Measurements from ENCODE around the gene DNAAF3.

The DNAAF3 gene

GRCh38 chr19:55197528-55197927 lies 31.1 kb upstream of the DNAAF3 start:
- no peaks in the 10 kb centered on the region for H3K36me3 ChIP-seq (ENCODE audit: control insufficient read depth in 2 of 2, insufficient read depth in 1 of 2, low read length in 2 of 2)
- ChIA-PET POLR2A (interaction anchor here (0.6 kb wide), 1 partner anchor 69 kb away, joined by 3 read pairs; no protein-coding TSS in a partner anchor), CTCF (interaction anchor here (0.6 to 2.6 kb wide), 3 partner anchors 32 to 225 kb away, joined by 3 to 12 read pairs (median 3); partner anchors contain the start of gene DNAAF3)

GRCh38 chr19:55196803-55197202 lies 30.4 kb upstream of the DNAAF3 start:
- Histone ChIP-seq H3K27ac (ENCODE audit: extremely low read depth, low read depth, low read length) (no peak overlapping the region), H3K4me3 (ENCODE audit: low read depth, low read length) (no peak overlapping the region), H3K4me1 (ENCODE audit: control insufficient read depth, insufficient read depth, low read length) (no peaks in the 10 kb centered on the region), H3K36me3 (ENCODE audit: control insufficient read depth in 2 of 2, insufficient read depth in 1 of 2, low read length in 2 of 2) (no peaks in the 10 kb centered on the region), H3K9me3 (ENCODE audit: control insufficient read depth, insufficient read depth, low read depth, low read length) (no peaks in the 10 kb centered on the region)
- no peak for TF ChIP-seq ZNF747 (tag by site-specific recombination; IDR thresholded peaks at IDR 0.05)
- peak; percentile 50; the same call in 1 of the 2 replicates for TF ChIP-seq ZNF76 (tag by site-specific recombination; IDR thresholded peaks at IDR 0.05; ENCODE audit: borderline replicate concordance, low read depth)
- ChIA-PET CTCF (no interaction called here), POLR2A (interaction anchor here (0.7 kb wide), 1 partner anchor 59 kb away, joined by 3 read pairs; no protein-coding TSS in a partner anchor)

More at GRCh38 chr19:55197528-55197927, 31.1 kb upstream of the DNAAF3 start:
- Histone ChIP-seq H3K4me1 (ENCODE audit: control insufficient read depth, insufficient read depth, low read length) (no peaks in the 10 kb centered on the region), H3K9me3 (ENCODE audit: control insufficient read depth, insufficient read depth, low read depth, low read length) (no peaks in the 10 kb centered on the region), H3K27ac (ENCODE audit: extremely low read depth, low read depth, low read length) (no peak overlapping the region), H3K4me3 (ENCODE audit: low read depth, low read length) (no peak overlapping the region)
- no peak for TF ChIP-seq ZNF555 (tag by site-specific recombination; conservative IDR thresholded peaks at IDR 0.05)
- TF ChIP-seq GLI2 (tag by site-specific recombination; IDR thresholded peaks at IDR 0.05; ENCODE audit: borderline replicate concordance, low read depth), result no peak
- TF ChIP-seq ZBTB21 (tag by site-specific recombination; IDR thresholded peaks at IDR 0.05), result 0 out of 2 replicates have a peak, but pooled peaks have one; percentile 35
- TF ChIP-seq ZNF777 (tag by site-specific recombination; IDR thresholded peaks at IDR 0.05; ENCODE audit: borderline replicate concordance), result no peak
- no peak for TF ChIP-seq HOXC10 (CRISPR knock-in tag; IDR thresholded peaks at IDR 0.05)
- no peak for TF ChIP-seq ZNF404 (tag by site-specific recombination; IDR thresholded peaks at IDR 0.05)
- no peak for TF ChIP-seq ZNF580 (tag by site-specific recombination; IDR thresholded peaks at IDR 0.05)
- TF ChIP-seq ZNF140 (tag by site-specific recombination; IDR thresholded peaks at IDR 0.05), result no peak
- no peak for TF ChIP-seq ZNF529 (tag by site-specific recombination; IDR thresholded peaks at IDR 0.05; ENCODE audit: insufficient replicate concordance)
- peak; percentile 94 for TF ChIP-seq ZNF76 (tag by site-specific recombination; IDR thresholded peaks at IDR 0.05; ENCODE audit: borderline replicate concordance, low read depth)
- no peak for TF ChIP-seq OSR2 (tag by site-specific recombination; IDR thresholded peaks at IDR 0.05)
- no peak for TF ChIP-seq HOXA7 (CRISPR knock-in tag; IDR thresholded peaks at IDR 0.05; ENCODE audit: borderline replicate concordance)
- TF ChIP-seq ZNF10 (tag by site-specific recombination; IDR thresholded peaks at IDR 0.05), result no peak
- no peak for TF ChIP-seq ZNF138 (tag by site-specific recombination; IDR thresholded peaks at IDR 0.05; ENCODE audit: borderline replicate concordance)
- TF ChIP-seq ZNF311 (tag by site-specific recombination; IDR thresholded peaks at IDR 0.05; ENCODE audit: borderline replicate concordance), result no peak
- TF ChIP-seq ZNF629 (tag by site-specific recombination; IDR thresholded peaks at IDR 0.05), result 0 out of 2 replicates have a peak, but pooled peaks have one; percentile 16
- TF ChIP-seq ZNF518A (tag by site-specific recombination; conservative IDR thresholded peaks at IDR 0.05; ENCODE audit: low read depth), result no peak
- no peak for TF ChIP-seq MYNN (tag by site-specific recombination; IDR thresholded peaks at IDR 0.05; ENCODE audit: borderline replicate concordance)
- TF ChIP-seq ELK4 (IDR thresholded peaks at IDR 0.05; ENCODE audit: borderline replicate concordance, low read depth, low read length), result no peak

All from HEK293 (cell line).